Measurements from ENCODE around the gene SART3.

The SART3 gene

DNA sequence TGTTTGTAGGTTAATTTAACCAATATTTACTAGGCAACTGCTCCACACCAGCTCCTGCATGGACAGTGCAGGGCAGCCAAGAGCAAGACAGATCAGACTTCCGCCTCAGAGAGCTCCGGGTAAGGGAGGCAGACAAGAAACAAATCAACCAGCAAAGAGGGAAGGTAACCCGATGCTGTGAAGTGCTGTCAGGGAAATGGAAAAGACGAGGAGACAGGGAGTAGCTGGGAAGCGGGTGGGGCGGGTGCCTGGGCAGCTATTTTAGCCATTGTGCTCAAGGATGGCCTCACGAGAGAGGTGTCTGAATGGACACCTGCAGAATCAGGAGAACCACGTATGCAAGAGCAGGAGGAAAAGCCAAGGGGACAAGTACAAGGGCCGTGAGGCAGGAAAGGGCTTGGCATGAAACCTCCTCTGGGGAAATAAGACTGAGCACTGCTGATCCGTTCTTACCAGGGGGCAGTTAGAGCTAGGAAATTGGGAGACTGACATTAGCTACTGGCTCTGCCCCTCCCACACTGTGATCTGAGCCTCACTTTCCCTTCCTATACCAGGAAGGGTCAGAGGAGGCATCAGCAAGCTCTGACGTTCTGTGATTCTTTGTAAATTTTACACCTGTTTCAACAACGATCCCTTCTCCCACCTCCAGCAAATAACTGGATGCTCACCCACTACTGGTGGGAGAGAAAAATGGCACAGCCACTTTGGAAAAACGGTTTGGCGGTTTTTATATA, 43.4 kb upstream of the SART3 start:
- Histone ChIP-seq H3K4me1 (ENCODE audit: control insufficient read depth, insufficient read depth, low read length, poor library complexity, severe bottlenecking) (no peaks in the 10 kb centered on the region), H3K27ac (ENCODE audit: insufficient read depth, low read length, poor library complexity, severe bottlenecking) (no peak overlapping the region), H3K9me3 (ENCODE audit: control insufficient read depth, low read length) (no peaks in the 10 kb centered on the region), H3K36me3 (ENCODE audit: control insufficient read depth, insufficient read depth, low read length) (no peaks in the 10 kb centered on the region), H3K27me3 (replicated peaks; ENCODE audit: control insufficient read depth, insufficient read depth, low read length, poor library complexity, severe bottlenecking) (no peaks in the 10 kb centered on the region), H3K4me3 (ENCODE audit: insufficient read depth, low read depth, low read length, poor library complexity, severe bottlenecking) (no peak overlapping the region)
- no peak for DNase-seq

DNA sequence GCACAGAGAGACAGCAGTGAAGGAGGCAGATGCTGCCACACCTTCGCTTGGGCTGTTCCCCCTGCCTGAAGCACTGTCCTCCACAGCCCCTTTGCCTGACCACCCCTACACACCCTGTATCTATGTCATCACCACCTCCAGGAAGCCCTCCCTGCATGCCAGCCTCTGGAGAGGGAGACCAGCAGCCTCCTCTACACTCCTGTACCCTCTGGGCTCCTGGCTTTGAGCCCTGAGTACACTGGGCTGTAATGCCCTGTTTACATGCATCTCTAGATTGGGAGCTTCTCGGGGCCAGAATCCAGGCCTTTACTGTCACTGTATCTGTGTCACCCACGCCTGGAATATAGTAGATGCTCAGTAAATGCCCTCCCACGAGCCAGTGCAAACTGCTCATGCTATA, 42.8 kb upstream of the SART3 start:
- H3K27me3 ChIP-seq (replicated peaks; ENCODE audit: control insufficient read depth, insufficient read depth, low read length, poor library complexity, severe bottlenecking), result no peaks in the 10 kb centered on the region
- H3K9me3 ChIP-seq (ENCODE audit: control insufficient read depth, low read length), result no peaks in the 10 kb centered on the region
- DNase-seq, result no peak
- H3K27ac ChIP-seq (ENCODE audit: insufficient read depth, low read length, poor library complexity, severe bottlenecking), result no peak overlapping the region
- no peaks in the 10 kb centered on the region for H3K4me1 ChIP-seq (ENCODE audit: control insufficient read depth, insufficient read depth, low read length, poor library complexity, severe bottlenecking)
- H3K36me3 ChIP-seq (ENCODE audit: control insufficient read depth, insufficient read depth, low read length), result no peaks in the 10 kb centered on the region
- H3K4me3 ChIP-seq (ENCODE audit: insufficient read depth, low read depth, low read length, poor library complexity, severe bottlenecking), result no peak overlapping the region

DNA sequence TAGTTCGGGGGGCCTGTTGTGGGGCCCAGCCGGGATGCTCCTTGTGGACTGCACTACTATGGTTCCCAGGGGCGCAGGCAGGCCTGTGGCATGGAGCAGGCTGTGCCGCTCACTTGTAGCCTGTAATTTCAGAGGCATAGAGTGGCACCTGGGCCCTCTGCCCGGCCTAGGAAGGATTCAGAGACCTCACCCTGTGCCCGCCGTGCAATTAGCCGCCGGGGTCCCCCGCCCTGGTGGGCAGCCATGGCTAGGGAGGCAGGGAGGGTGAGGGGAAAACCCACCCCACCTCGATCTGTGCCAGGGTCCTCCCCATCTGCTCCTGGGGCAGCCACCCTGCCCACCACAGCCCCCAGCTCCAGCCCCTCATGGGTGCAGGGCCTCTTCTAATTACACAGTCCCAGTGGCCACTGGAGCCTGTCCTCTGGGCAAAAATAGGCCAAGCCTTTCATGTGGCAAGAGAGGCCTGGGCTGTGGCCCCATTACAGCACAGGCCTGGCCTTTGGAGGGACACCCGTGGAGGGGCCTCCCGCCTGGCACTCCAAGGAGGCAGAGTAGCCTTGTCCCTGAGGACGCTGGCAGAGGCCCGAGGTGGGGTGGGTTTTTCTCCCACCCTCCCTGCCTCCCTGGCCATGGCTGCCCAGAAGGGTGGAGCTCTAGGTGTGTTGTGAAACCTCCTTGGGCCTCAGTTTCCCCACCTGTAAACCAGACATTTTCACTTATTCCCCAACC, 42.2 kb upstream of the SART3 start:
- Histone ChIP-seq H3K4me1 (ENCODE audit: control insufficient read depth, insufficient read depth, low read length, poor library complexity, severe bottlenecking) (no peaks in the 10 kb centered on the region), H3K4me3 (ENCODE audit: insufficient read depth, low read depth, low read length, poor library complexity, severe bottlenecking) (no peak overlapping the region), H3K36me3 (ENCODE audit: control insufficient read depth, insufficient read depth, low read length) (no peaks in the 10 kb centered on the region), H3K27me3 (replicated peaks; ENCODE audit: control insufficient read depth, insufficient read depth, low read length, poor library complexity, severe bottlenecking) (no peaks in the 10 kb centered on the region), H3K27ac (ENCODE audit: insufficient read depth, low read length, poor library complexity, severe bottlenecking) (no peak overlapping the region), H3K9me3 (ENCODE audit: control insufficient read depth, low read length) (no peaks in the 10 kb centered on the region)
- no peak for DNase-seq

DNA sequence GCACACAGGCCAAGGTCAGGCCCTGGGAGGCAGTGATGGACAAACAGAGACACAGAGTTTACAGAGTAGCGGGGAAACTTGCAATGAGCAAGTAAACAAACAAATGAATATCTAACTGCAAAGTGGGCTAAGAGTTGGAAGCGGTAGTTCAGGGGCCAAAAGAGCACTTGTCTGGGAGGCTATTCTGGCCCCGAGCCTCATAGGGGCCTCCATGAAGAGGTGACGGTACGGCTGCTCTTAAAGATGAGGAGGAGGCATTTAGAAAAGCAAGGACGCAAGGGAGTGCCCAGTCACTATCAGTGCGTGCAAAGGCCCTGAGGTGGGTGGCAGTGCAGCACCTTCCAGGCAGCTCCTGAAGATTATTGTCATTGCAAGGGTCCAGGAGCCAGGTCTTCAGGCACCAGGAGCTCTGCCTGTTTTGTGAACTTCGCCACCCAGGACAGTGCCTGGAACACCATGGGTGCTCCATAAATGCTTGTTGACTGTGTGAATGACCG, 41.3 kb upstream of the SART3 start:
- Histone ChIP-seq H3K9me3 (ENCODE audit: control insufficient read depth, low read length) (no peaks in the 10 kb centered on the region), H3K27ac (ENCODE audit: insufficient read depth, low read length, poor library complexity, severe bottlenecking) (no peak overlapping the region), H3K36me3 (ENCODE audit: control insufficient read depth, insufficient read depth, low read length) (no peaks in the 10 kb centered on the region), H3K4me1 (ENCODE audit: control insufficient read depth, insufficient read depth, low read length, poor library complexity, severe bottlenecking) (no peaks in the 10 kb centered on the region), H3K4me3 (ENCODE audit: insufficient read depth, low read depth, low read length, poor library complexity, severe bottlenecking) (no peak overlapping the region), H3K27me3 (replicated peaks; ENCODE audit: control insufficient read depth, insufficient read depth, low read length, poor library complexity, severe bottlenecking) (no peaks in the 10 kb centered on the region)
- DNase-seq, result no peak

DNA sequence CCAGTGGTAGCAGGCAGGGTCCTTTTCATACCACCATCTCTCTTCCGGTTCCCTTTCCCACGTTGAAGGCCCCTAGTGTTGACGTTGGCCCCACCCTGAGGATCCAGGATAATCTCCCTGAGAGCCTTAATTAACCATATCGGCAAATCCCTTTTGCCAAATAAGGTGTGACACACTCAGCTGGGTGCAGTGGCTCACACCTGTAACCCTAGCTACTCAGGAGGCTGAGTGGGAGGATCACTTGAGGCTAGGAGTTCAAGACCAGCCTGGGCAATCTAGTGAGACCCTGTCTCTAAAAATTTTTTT, 39.7 kb upstream of the SART3 start:
- H3K36me3 ChIP-seq (ENCODE audit: control insufficient read depth, insufficient read depth, low read length), result no peaks in the 10 kb centered on the region
- no peak overlapping the region for H3K4me3 ChIP-seq (ENCODE audit: insufficient read depth, low read depth, low read length, poor library complexity, severe bottlenecking)
- no peak overlapping the region for H3K27ac ChIP-seq (ENCODE audit: insufficient read depth, low read length, poor library complexity, severe bottlenecking)
- no peaks in the 10 kb centered on the region for H3K27me3 ChIP-seq (replicated peaks; ENCODE audit: control insufficient read depth, insufficient read depth, low read length, poor library complexity, severe bottlenecking)
- DNase-seq, result no peak
- no peaks in the 10 kb centered on the region for H3K9me3 ChIP-seq (ENCODE audit: control insufficient read depth, low read length)
- no peaks in the 10 kb centered on the region for H3K4me1 ChIP-seq (ENCODE audit: control insufficient read depth, insufficient read depth, low read length, poor library complexity, severe bottlenecking)

DNA sequence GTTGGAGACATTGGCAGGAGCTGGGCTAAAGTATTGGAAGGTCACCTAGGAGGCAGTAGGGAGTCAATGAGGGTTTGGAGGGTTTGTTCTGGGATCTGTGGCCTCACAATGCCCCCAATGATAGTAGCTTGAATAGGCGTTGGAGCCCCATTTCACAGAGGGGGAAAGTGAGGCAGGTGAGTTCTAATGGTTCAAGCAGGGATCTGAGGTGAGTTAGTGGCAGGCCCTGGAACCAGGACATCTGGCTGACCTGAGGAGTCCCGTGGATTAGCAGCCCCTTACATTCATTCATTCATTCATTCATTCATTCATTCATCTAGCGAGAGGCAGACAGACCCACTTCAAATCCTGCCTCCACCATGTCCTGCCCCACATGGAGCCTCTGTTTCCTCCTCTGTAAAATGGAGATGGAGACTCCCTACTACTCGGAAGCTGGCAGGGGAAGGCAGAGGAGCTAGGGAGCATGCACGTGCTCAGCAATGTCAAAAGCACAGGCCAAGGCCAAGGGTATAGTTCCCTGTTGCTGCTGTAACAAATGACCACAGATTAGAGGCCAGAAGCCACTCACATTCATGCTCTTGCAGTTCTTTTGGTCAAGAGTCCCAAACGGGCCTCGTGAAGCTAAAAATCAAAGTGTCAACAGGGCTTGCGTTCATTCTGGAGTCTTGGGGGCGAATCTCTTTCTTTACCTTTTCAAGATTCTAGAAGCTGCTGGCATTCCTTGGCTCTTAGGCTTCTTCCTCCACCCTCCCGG, 39.2 kb upstream of the SART3 start:
- Histone ChIP-seq H3K4me1 (ENCODE audit: control insufficient read depth, insufficient read depth, low read length, poor library complexity, severe bottlenecking) (no peaks in the 10 kb centered on the region), H3K27ac (ENCODE audit: insufficient read depth, low read length, poor library complexity, severe bottlenecking) (no peak overlapping the region), H3K9me3 (ENCODE audit: control insufficient read depth, low read length) (no peaks in the 10 kb centered on the region), H3K36me3 (ENCODE audit: control insufficient read depth, insufficient read depth, low read length) (no peaks in the 10 kb centered on the region), H3K27me3 (replicated peaks; ENCODE audit: control insufficient read depth, insufficient read depth, low read length, poor library complexity, severe bottlenecking) (no peaks in the 10 kb centered on the region), H3K4me3 (ENCODE audit: insufficient read depth, low read depth, low read length, poor library complexity, severe bottlenecking) (no peak overlapping the region)
- DNase-seq, result no peak

DNA sequence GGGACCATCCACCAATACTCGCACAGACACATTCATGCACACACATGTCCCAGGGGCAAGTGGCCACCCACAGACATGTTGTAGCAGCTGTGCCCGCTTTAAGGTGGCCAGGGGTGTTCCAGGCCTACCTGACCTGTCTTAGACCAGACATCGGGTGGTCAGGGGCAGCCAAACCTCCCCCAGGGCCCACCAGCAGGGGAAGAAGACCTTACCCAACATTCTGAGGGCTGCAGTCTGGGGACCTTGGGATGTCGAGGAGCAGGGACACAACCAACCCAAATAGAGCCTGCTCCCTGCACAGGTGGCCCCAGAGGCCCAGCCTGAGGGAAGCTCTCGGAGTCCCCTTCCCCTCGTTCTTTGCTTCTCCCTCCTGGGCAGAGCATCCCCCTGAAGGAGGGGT, 38.6 kb upstream of the SART3 start:
- H3K9me3 ChIP-seq (ENCODE audit: control insufficient read depth, low read length), result no peaks in the 10 kb centered on the region
- no peaks in the 10 kb centered on the region for H3K27me3 ChIP-seq (replicated peaks; ENCODE audit: control insufficient read depth, insufficient read depth, low read length, poor library complexity, severe bottlenecking)
- no peak overlapping the region for H3K4me3 ChIP-seq (ENCODE audit: insufficient read depth, low read depth, low read length, poor library complexity, severe bottlenecking)
- H3K27ac ChIP-seq (ENCODE audit: insufficient read depth, low read length, poor library complexity, severe bottlenecking), result no peak overlapping the region
- no peak for DNase-seq
- no peaks in the 10 kb centered on the region for H3K4me1 ChIP-seq (ENCODE audit: control insufficient read depth, insufficient read depth, low read length, poor library complexity, severe bottlenecking)
- no peaks in the 10 kb centered on the region for H3K36me3 ChIP-seq (ENCODE audit: control insufficient read depth, insufficient read depth, low read length)

DNA sequence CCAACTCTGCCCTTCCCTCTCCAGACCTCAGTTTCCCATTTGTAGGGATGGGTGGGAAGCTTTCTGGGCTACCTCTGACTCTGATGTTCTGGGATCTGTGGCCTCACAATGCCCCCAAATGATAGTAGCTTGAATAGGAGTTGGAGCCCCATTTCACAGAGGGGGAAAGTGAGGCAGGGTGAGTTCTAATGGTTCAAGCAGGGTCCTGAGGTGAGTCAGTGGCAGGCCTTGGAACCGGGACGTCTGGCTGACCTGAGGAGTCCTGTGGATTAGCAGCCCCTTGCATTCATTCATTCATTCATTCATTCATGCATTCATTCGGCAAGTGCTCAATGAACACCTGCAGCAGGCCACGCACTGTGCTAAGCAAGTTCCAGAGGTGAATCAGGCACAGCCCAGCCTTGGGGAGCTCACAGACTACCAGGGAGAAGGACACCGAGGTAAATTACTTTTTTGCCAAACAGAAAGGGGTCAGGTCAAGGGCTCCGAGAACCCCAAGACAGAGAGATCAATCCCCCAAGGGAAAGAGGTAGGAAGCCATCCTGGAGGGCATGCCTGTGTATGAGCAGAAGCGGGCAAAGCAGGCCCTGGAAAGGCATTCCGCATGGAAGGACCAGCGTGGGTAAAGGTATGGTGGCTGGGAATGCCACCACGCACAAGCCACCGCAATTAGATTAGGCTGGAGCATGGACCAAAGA, 37.7 kb upstream of the SART3 start:
- Histone ChIP-seq H3K27me3 (replicated peaks; ENCODE audit: control insufficient read depth, insufficient read depth, low read length, poor library complexity, severe bottlenecking) (no peaks in the 10 kb centered on the region), H3K36me3 (ENCODE audit: control insufficient read depth, insufficient read depth, low read length) (no peaks in the 10 kb centered on the region), H3K4me1 (ENCODE audit: control insufficient read depth, insufficient read depth, low read length, poor library complexity, severe bottlenecking) (no peaks in the 10 kb centered on the region), H3K27ac (ENCODE audit: insufficient read depth, low read length, poor library complexity, severe bottlenecking) (no peak overlapping the region), H3K9me3 (ENCODE audit: control insufficient read depth, low read length) (no peaks in the 10 kb centered on the region), H3K4me3 (ENCODE audit: insufficient read depth, low read depth, low read length, poor library complexity, severe bottlenecking) (no peak overlapping the region)
- no peak for DNase-seq

DNA sequence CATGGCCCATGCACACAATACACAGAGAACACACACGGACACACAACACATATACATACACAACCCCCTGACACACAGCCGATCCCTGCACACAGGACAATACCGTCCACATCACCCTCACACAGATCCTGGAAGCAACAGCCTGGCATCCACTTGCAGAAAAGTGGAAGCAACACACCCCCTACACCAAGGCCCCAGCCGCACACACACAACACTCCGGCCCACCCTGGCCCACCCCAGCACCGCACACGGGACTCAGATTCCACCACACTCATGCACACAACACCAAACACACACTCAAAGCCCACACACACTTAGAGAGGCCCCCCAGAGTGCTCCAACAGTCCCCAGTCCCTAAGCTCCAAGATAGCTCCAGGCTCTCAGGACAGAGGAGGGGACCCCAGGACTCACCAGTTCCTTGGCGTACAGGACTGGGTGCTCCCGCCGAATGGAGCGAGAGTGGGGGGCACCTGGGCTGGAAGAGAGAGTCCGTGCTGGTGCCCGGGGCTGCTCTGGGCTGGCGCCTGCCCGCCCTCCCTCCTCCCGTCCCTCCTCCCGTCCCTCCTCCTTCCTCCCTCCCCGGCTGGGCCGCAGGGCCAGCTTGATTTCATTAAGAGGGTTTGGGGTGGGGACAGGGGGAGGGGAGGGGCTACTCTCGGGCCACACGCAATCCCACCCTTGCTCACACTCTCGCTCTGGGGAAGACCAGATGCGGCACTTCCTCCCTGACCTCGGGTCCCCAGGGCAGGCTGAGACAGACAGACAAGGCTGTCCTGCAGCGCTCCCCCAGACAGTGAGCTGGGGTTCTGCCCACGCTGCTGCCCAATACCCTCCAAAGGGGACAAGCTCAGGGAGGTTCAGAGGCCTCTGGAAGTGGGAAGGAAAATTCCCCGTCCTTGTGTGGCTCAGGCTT, 36.8 kb upstream of the SART3 start, which contains the start of gene TMEM119:
TMEM119 (minus strand) TSS at position 526 of the 913 bp plus-strand sequence. CDS start 5,701 bp downstream, outside the sequence.
- no peak for DNase-seq
- Histone ChIP-seq H3K4me3 (ENCODE audit: insufficient read depth, low read depth, low read length, poor library complexity, severe bottlenecking) (no peak within 1 kb of the TSS), H3K9me3 (ENCODE audit: control insufficient read depth, low read length) (no peaks in the 10 kb centered on the region), H3K4me1 (ENCODE audit: control insufficient read depth, insufficient read depth, low read length, poor library complexity, severe bottlenecking) (no peaks in the 10 kb centered on the region), H3K27me3 (replicated peaks; ENCODE audit: control insufficient read depth, insufficient read depth, low read length, poor library complexity, severe bottlenecking) (no peaks in the 10 kb centered on the region), H3K27ac (ENCODE audit: insufficient read depth, low read length, poor library complexity, severe bottlenecking) (no peak within 1 kb of the TSS), H3K36me3 (ENCODE audit: control insufficient read depth, insufficient read depth, low read length) (no peaks in the 10 kb centered on the region)
